Inflammatory macrophage treated with lipopolysaccharide for 1 hour (primary cell): ENCODE results near the gene RANBP17.

ENCODE experiments used
- DNase-seq, 2 donors: peaks; one replicate each; pipeline ENCODE4 v3.0.0-alpha.2; 2020 to 2022

Gene RANBP17

DNA sequence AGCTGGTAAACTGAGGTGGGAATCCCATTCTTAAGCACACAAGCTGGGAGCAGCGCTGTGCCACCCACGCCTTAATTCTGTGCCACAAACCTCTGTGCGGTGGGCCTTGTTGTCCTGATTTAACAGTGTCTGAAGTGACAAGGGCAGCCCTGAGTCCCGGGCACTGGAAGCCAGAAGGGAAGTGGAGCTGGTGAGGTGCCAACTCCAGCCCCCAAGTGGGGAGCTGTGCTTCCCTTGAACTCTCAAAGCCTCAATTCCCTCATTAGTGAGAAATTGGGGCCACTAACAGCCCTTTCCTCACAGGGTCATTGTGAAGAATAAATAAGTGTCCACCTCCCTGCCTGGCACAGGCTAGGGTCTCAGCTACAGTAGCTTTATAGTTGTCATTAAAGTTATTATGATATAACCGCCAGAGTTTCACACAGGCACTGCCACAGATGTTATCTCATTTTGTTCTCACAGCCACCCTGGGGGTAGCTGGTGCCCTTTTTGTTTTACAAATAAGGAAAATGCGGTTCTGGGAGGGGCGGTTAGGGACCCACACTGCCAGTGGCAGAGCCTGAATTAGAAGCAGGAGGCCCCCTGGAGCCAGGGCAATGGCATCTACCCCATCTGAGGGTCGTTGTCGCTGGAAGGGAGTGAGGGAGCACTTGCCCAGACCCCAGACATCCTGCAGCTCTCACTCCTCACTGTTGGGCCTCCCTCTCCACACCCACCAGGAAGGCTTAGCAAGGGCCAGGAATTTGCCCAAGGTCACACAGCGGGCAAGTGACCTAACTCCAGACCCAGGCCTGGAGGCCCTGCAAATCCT is 445.2 kb downstream of the RANBP17 start:
- no peak for DNase-seq

- no peak for DNase-seq
Observed at GRCh38 chr5:171307789-171308452, 446.1 kb downstream of the RANBP17 start.

- no peak for DNase-seq
Observed at GRCh38 chr5:171308453-171309275, 446.8 kb downstream of the RANBP17 start, which contains the start of gene TLX3. Gene TLX3 (plus strand): TSS chr5:171309248. CDS start chr5:171309366, 118 bp downstream.

DNA sequence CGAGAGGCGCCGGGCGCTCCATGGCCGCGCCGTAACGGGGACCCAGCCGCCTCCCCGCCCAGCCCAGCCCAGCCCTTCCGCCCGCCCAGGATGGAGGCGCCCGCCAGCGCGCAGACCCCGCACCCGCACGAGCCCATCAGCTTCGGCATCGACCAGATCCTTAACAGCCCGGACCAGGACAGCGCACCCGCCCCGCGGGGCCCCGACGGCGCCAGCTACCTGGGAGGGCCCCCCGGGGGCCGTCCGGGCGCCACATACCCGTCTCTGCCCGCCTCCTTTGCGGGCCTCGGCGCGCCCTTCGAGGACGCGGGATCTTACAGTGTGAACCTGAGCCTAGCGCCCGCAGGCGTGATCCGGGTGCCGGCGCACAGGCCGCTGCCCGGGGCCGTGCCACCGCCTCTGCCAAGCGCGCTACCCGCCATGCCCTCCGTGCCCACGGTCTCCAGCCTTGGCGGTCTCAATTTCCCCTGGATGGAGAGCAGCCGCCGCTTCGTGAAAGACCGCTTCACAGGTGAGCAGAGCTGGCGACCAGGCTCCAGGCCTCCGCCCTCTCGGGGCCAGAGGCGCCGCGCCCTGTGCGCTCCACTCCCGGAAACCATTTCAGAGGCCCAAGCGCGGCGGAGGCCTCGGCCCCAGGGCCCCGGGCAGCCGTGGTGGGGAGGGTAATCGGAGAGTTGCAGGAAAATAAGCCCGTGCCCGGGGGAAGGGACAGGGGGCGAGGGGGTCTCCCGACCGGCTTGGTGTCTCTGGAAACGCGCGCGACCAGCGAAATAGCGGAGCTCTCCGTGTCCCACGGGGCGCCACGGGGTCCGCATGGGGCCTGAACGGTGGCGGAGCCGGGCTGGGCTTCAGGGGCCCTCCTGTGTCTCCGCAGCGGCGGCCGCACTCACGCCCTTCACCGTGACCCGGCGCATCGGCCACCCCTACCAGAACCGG is 447.7 kb downstream of the RANBP17 start:
- DNase-seq: no peak

DNA sequence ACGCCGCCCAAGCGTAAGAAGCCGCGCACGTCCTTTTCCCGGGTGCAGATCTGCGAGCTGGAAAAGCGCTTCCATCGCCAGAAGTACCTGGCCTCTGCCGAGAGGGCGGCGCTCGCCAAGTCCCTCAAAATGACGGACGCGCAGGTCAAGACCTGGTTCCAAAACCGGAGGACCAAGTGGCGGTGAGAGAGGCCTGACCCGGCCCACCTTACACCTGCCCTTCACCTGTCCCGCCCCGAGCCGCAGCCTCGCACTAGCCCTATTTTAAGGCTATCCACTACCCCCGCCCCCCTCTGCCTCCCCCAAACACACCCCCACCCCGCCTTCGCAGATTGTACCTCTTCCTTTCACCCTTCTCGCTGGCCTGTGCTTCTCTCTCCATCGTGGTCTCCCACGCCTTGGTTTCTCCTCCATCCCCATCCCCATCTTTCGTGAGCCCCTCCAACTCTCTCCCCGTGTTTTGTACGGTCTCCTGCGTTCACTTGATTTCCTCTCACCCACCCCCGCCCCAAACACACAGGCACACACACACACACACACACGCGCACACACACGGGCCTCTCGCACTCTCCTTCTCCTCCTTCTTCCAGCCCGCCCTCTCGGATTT is 448.5 kb downstream of the RANBP17 start:
- DNase-seq: no peak

- no peak for DNase-seq
Observed at GRCh38 chr5:171310819-171311321, 449.1 kb downstream of the RANBP17 start.

GRCh38 chr5:171311322-171312077 is 449.7 kb downstream of the RANBP17 start:
- no peak for DNase-seq

GRCh38 chr5:171312129-171312974 is 450.5 kb downstream of the RANBP17 start:
- DNase-seq: no peak

GRCh38 chr5:171313481-171314206 is 451.8 kb downstream of the RANBP17 start:
- no peak for DNase-seq

DNA sequence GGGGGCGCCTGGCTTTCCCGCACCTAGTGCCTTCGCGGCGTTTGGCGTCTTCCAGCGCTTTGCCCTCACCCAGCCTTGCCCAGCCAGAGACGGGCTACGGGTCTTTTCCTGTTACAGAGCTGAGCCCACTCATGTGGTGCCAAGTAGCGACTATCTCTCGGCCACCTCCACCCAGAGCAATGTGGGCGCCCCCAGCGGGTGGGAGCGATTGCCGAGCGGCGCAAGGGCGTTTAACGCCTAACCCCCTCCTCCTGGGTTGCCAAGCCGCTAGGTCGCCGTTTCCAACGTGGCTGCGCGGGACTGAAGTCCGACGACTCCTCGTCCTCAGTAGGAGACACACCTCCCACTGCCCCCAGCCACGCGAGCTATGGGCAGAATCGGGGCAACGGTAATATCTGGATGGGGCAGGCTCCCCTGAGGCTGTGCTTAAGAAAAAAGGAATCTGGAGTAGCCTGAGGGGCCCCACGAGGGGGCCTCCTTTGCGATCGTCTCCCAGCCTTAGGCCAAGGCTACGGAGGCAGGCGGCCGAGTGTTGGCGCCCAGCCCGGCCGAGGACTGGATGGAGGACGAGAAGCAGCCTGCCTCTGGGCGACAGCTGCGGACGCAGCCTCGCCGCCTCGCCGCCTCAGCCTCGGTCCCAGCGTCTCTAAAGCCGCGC is 453.0 kb downstream of the RANBP17 start:
- no peak for DNase-seq

DNA sequence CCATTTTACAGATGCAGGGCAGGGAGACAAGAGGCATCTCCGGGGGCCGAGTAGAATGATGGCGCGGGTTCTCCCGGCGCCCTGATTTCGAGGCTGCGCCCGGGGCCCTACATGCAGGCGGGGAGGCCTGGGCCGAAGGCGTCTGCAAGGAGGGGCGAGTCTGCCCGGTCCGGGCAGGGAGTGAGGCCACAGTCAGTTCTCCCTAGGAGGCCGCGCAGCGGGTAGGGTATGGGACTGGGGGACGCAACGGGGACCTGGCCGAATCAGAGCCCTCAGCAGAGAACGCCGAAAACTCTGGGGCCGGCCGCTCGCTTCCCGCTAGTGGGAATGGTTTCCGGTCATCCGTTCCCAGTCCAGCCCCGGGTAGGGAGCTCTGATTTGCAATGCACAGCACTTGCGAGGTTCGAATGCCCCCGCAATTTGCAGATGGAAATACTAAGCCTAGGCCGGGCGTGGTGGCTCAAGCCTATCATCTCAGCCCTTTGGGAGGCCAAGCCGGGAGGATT is 453.6 kb downstream of the RANBP17 start:
- no peak for DNase-seq

DNA sequence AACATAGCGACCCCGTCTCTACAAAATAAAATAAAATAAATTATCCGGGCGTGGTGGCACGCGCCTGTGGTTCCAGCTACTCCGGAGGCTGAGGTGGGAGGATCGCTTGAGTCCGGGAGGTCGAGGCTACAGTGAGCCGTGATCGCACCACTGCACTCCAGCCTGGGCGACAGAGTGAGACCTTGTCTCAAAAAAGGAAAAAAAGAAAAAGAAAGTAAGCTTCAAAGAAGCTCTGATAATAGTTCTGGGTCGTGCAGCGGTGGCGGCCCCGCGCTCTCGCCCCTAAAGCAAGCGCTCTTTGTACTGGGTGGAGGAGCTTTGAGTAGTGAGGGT is 454.1 kb downstream of the RANBP17 start:
- no peak for DNase-seq

DNA sequence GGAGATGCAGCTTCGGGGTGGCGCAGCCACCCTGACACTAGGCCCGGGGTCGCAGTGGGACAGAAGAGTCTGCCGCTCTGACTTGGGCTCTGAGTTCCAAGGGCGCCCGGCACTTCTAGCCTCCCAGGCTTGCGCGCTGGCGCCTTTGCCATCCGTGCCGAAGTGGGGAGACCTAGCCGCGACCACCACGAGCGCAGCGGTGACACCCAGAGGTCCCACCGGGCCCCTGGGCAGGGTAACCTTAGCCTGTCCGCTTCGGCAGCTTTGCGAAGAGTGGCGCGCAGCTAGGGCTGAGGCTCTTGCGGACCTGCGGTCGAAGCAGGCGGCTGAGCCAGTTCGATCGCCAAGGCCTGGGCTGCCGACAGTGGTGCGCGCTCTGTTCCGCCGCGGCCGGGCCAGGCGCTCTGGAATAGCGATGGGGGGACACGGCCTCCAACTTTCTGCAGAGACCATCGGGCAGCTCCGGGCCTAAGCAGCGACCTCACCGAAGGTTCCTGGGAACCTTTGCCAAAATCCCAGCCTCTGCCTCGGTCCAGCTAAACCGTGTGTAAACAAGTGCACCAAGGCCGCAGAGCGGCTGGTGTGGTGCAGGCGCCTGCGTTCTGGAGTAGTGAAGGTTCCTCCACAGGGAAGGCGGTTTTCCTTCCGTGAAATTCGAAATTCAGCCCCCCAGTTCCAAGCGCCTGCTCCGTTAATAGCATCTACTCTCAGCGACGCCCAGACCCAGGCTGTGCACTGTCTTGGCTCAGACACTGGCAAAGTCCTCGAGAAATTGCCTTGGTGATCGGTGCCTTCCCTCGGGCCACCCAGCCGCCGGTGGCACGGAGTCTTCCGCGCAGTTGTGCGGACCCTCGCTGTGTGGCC is 454.7 kb downstream of the RANBP17 start:
- DNase-seq: no peak

DNA sequence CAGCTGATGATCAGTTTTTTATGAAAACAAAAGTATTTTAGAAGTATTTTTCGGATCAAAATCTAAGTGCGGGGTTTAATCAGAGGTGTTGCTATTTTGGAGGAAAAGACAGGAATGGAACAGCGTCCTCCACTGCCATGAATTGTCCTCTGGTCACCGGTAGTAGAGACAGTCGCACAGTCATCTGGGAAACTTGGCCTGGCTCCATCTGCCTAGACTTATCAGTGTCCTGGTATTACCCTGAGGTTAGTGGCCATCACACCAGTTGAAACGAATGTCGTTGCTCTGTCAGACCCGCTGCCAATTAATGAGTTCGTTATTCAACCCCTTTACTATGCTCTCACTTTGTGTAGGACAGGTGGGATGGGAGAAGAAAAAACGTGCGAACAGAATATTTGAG is 455.4 kb downstream of the RANBP17 start:
- no peak for DNase-seq

GRCh38 chr5:171318026-171318425 is 456.2 kb downstream of the RANBP17 start:
- no peak for DNase-seq

DNA sequence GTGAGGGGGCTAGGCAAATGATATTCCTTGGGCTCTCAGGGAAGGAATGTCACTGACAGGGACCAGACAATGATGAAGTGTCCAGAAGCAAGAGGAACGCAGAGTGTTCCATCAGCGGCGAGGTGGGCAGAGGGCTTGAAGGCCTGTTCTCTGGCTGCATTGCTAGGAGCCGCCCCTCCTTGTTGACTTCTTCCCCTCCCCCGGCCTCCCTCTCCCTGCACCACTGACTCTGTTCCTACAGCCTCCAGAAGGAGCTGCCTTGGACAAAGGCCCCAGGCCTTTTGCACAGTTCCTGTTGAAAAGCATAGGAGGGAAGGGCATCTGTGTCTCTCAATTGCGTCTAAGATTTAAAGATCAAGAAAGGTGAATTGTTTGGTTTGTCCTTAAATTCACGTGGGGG is 459.6 kb downstream of the RANBP17 start:
- no peak for DNase-seq

DNA sequence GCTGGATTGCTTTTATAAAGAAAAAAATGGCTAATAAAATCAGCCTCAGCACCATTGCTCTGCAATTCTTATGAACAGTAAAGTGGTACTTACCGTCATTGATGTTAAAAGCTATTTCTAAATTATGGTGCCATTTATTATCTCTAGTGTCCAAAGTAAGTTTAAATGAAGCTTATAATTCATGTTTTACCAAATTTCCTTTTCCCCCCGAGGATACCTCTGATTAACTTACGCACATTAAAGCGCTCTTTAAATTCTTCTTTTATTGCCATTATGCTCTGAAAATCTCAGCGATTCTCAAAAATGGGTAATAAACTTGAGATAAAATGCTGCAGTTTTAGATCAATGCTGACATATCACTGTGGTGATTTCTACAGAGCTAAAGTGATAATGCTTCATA is 460.7 kb downstream of the RANBP17 start:
- DNase-seq: no peak

GRCh38 chr5:171323007-171323406 is 461.2 kb downstream of the RANBP17 start:
- no peak for DNase-seq
